Head of caudate nucleus (tissue), 42 donors: ENCODE measurements around the gene TCTN2.
A peak's percentile ranks its signal among the peaks of the same experiment; 100 is the strongest.

ENCODE experiments used
- DNase-seq, 42 donors: peaks; one replicate each; pipeline versions ENCODE4 v3.0.0 to v3.0.0-alpha.2; 2020 to 2021; ENCODE audit warnings: mixed read lengths in 7 of 42
- intact Hi-C: fragments of 100-400 bp; cut with DNase I; formaldehyde crosslinking; loops from one replicate; pipeline ENCODE4 v1.15.0; 2022

Gene TCTN2

GRCh38 chr12:123670882-123671728 is at the start of gene TCTN2:
TCTN2 (plus strand) TSS chr12:123671113; CDS start chr12:123671241, 128 bp downstream.
- peak; percentile 91 to 99 (median 97) for DNase-seq

GRCh38 chr12:123621619-123622530 is 49.0 kb upstream of the TCTN2 start:
- intact Hi-C loops = no loop called here
- no peak for DNase-seq

More at GRCh38 chr12:123670882-123671728, at the start of gene TCTN2:
- intact Hi-C loops = no loop called here

DNA sequence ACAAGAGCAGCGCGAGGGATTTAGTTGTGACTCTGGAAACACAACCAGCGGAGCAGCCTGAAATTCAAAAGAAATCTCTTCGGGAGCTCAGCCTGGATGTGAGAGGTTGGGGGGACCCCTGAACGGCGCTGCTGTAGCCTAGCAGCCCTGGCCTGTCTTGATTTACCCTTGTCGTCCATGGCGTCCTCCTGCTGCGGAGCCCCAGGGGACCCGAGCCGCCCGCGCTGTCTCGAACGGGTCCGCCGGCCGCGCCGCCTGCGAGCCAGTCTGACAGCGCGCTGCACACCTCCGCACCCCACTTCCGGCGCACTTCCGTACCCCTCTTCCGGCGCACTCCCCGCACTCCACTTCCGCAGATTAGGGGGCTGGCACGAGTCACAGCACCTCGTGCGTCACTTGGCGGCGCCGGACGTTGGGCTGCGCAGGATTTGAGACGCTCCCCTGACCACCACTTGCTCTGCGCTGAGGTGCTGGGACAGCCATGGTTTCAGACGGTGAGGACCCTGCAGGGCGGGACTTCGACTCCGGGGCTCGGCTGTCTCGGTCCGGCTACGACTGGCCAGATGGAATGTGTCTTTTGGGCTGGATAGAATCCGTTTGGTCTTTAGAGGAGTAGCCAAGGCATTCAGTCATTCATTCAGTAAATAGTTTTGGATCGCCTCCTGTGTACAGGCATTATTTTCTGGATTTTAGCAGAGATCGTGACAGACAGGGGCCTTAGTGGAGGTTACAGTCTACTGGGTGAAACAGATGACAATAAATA is 37.4 kb upstream of the TCTN2 start, which contains the start of the genes EIF2B1 and GTF2H3:
Gene EIF2B1 (minus strand): TSS at position 308 of the 763 bp plus-strand sequence. CDS start 129 bp downstream, at position 179.
Gene GTF2H3 (plus strand): TSS at position 451 of the 763 bp plus-strand sequence. CDS start 31 bp downstream, at position 482.
- intact Hi-C loops = loop anchor here (2.0 to 5.0 kb wide), 2 partner anchors 51 to 79 kb away; partner anchors contain the start of genes ATP6V0A2 and TMED2
- DNase-seq = peak; percentile 89 to 99 (median 97)

GRCh38 chr12:123634142-123634561 is 36.8 kb upstream of the TCTN2 start:
- intact Hi-C loops = loop anchor here (5.0 kb wide), 1 partner anchor 52 kb away; the partner anchor contains the start of gene TMED2
- peak in 3 of 42 donors; percentile 17 to 44 (median 20) for DNase-seq

DNA sequence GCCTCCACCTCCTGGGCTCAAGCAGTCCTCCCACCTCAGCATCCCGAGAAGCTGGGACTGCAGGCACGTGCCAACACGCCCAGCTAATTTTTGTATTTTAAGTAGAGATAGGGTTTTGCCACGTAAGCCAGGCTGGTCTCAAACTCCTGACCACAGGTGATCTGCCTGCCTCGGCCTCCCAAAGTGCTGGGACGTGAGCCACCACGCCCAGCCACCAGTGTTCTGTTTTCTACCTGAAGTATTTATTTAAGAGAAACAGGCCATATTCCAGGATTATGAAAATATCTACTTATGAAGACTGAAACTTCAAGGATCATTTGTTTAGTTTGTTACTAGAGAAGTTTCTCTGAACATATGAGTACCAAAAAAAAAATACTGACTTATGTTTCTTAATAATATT is 27.0 kb upstream of the TCTN2 start:
- no peak for DNase-seq
- intact Hi-C loops = no loop called here

DNA sequence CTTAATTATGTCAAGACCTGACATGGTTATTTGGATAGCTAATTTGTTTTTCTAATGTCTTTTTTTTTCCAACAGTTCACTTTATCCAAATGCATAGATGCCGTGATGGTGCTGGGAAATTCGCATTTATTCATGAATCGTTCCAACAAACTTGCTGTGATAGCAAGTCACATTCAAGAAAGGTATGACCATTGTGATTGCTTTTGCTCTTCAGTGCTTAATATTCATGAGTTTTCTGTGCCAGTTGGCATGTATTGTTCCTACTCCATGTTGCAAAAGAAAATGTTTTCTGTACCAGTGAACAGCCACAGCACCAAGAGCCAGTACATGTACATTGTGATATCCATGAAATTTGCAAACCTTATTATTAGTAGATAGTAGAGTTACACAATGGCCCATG is 25.5 kb upstream of the TCTN2 start:
- intact Hi-C loops = no loop called here
- DNase-seq = no peak

DNA sequence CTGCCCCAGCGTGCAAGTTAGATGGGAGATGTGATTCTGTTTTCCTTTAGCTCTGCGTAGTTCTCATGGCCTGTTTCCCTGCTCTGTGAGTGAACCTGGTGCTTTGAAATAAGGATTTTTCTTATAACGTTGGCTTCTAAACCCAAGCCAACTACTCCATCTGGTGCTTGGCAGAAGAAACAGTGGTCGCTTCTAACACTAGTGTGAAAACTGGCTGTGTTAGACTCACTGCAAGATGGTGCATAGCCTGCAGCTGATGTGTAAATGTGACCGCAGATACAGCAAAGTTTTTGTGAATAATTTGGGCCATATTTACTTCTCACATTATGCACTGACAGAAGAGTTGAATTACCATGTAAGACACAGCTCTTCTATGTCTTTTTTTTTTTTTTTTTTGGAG is 25.0 kb upstream of the TCTN2 start:
- no peak for DNase-seq
- intact Hi-C loops = no loop called here

- intact Hi-C loops = no loop called here
- no peak for DNase-seq
Observed at GRCh38 chr12:123648401-123648800, 22.5 kb upstream of the TCTN2 start.

DNA sequence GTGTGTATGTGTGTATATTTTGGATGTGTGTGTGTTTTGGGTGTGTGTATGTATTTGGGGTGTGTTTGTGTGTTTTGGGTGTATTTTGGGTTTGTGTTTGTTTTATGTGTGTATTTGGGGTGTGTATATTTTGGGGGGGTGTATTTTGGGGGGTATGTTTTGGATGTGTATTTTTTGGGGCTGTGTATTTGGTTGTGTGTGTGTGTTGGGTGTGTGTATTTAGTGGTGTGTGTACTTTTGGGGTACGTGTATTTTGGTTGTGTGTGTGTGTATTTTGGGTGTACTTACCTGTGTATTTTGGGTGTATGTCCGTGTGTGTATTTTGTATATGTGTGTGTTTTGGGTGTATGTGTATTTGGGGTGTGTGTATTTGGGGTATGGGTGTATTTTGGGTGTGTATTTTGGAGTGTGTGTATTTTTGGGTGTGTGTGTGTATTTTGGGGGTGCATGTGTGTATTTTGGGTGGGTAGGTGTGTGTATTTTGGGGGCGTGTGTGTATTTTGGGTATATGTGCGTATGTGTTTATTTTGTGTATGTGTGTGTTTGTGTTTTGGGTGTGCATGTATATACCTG is 16.7 kb upstream of the TCTN2 start:
- no peak for DNase-seq
- intact Hi-C loops = no loop called here

GRCh38 chr12:123655420-123655819 is 15.5 kb upstream of the TCTN2 start:
- intact Hi-C loops = no loop called here
- DNase-seq = peak in 4 of 42 donors; percentile 22 to 42 (median 26)

DNA sequence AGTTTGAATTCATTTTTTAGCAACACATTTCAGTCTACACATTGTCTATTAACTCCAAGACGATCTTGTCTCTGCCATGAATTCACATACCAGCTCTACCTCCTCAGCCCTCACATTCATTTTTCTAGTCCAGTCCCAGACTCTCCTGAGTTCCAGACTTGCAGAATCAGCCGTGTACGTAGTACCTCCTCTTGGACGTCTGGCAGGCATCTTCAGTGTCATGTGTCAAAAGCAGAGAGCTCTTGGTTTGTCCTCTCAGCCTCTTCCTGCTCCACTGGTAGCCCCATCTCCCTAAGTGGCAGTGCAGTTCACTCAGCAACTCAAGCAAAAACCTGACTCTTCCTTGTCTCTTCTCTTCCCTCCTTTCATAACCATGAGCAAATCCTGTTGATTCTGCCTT is 14.5 kb upstream of the TCTN2 start:
- intact Hi-C loops = no loop called here
- no peak for DNase-seq

- intact Hi-C loops = no loop called here
- no peak for DNase-seq
Observed at GRCh38 chr12:123657211-123657610, 13.7 kb upstream of the TCTN2 start.

DNA sequence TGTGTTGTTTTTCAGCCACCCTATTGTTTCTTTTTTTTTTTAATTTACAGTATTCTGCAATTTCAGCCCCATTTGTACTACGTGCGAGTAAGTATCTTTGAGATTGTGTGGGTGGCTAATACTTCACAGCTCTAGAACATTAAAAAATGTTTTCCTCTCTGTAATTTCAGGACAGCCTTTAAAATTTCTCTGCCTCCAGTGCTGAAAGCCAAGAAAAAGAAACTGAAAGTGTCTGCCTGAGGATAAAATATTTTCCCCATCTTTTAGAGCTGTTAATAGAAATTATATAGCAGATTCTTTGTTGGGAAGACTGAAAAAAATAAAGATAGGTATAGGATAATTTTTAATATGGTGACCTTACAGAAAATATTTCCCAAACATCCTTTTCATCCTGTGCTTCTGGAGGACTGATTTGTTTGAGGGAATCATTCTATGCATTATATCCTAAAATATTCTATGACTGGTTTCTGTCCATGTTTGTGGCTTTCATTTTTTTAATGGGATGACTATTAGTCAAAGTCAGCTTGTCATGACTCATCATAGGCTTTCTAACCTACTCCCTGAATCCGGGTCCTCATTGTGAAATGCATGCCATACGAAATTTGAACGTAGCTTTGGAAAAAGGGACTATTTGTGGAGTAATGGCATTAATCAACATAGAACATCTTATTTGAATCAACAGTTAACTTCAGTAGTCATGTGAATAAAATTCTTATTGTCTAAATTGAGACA is 10.8 kb upstream of the TCTN2 start:
- DNase-seq = no peak
- intact Hi-C loops = no loop called here

- intact Hi-C loops = no loop called here
- DNase-seq = no peak
Observed at GRCh38 chr12:123667771-123668170, 3.1 kb upstream of the TCTN2 start.

- DNase-seq = no peak
- intact Hi-C loops = no loop called here
Observed at GRCh38 chr12:123671876-123672275, 963 bp downstream of the TCTN2 start.

- peak in 9 of 42 donors; percentile 10 to 61 (median 33) for DNase-seq
- intact Hi-C loops = no loop called here
Observed at GRCh38 chr12:123675436-123675835, 4.5 kb downstream of the TCTN2 start.

GRCh38 chr12:123676616-123677320 is 5.9 kb downstream of the TCTN2 start:
- intact Hi-C loops = no loop called here
- DNase-seq = no peak
